HCT116 (cell line): ENCODE data around the gene LRRC31. TPM values are rescaled to one million over a fixed set of nuclear protein-coding genes. Genes with fewer than 3 reads are reported as not detected.

Experiments
- ATAC-seq: fragments of 200-7000 bp; cut with Tn5 transposase; 2 replicates; pipeline ENCODE4 v1.9.1; 2020; ENCODE audit warnings: mild to moderate bottlenecking, moderate library complexity
- BruUV-seq: library from RNA; stranded (reverse); fragments of 400-500 nt; replicated peaks from 2 replicates; lab custom pipeline; 2021; lab: Mats Ljungman, UMichigan
- CTCF ChIA-PET: fragments of 300-600 bp; sonication (Branson Sonifier 250); formaldehyde crosslinking; loops from one replicate; lab custom pipeline; 2021; ENCODE audit warnings: antibody characterized with exemption; lab: Charles Lee
- POLR2A ChIA-PET: fragments of 300-600, 350-600 bp; sonication (Branson Sonifier 250); formaldehyde crosslinking; loops from one replicate; lab custom pipeline; 2021; ENCODE audit warnings: antibody characterized with exemption; lab: Charles Lee
- RAD21 ChIA-PET, 2 experiments: fragments of 300-600 bp; sonication (Branson Sonifier 250); formaldehyde crosslinking; loops; one replicate each; lab custom pipeline; 2023; ENCODE audit warnings: low total read pairs in 2 of 2; ENCODE audit not compliant: uncharacterized antibody in 2 of 2, unreplicated experiment in 2 of 2, low non-redundant PET in 1 of 2; lab: Charles Lee
- DNase-seq: peaks from one replicate; pipeline ENCODE4 v3.0.0-alpha.2; 2010; ENCODE audit warnings: low read depth, low spot score
- H2AFZ ChIP-seq: fragments of 200-600 bp; shearing (Covaris generic), sonication (generic); 2 replicates; pipeline ENCODE4 v1.6.1; 2017; ENCODE audit warnings: low read depth, mixed run types, mixed read lengths, antibody characterized with exemption, low read length; ENCODE audit not compliant: poor library complexity, severe bottlenecking
- H3K27ac ChIP-seq: 2 replicates; pipeline ENCODE4 v1.5.1; 2012; ENCODE audit warnings: low read depth, low read length
- H3K27me3 ChIP-seq: fragments of 200-600 bp; sonication (generic); 2 replicates; pipeline ENCODE4 v1.6.1; 2016; ENCODE audit warnings: mixed run types, low read length, mixed read lengths; ENCODE audit not compliant: insufficient read depth
- H3K36me3 ChIP-seq, 2 experiments: fragments of 200-500 bp in 1 of 2; fragments of 200-600 bp in 1 of 2; sonication (Bioruptor generic) in 1 of 2; sonication (generic) in 1 of 2; 2 replicates each; pipeline versions ENCODE4 v1.5.1 to v1.6.1; 2014 to 2016; ENCODE audit warnings: low read length in 2 of 2, inconsistent platforms in 1 of 2, mixed read lengths in 1 of 2, mixed run types in 1 of 2; ENCODE audit not compliant: insufficient read depth in 2 of 2, control insufficient read depth in 1 of 2
- H3K4me1 ChIP-seq, 2 experiments: fragments of 200-600 bp in 1 of 2; sonication (generic) in 1 of 2; 2 replicates each; pipeline versions ENCODE4 v1.5.1 to v1.6.1; 2012 to 2017; ENCODE audit warnings: low read length in 2 of 2, inconsistent platforms in 1 of 2, mild to moderate bottlenecking in 1 of 2, mixed read lengths in 1 of 2, mixed run types in 1 of 2, moderate library complexity in 1 of 2; ENCODE audit not compliant: insufficient read depth in 2 of 2, control insufficient read depth in 1 of 2
- H3K4me2 ChIP-seq: fragments of 200-600 bp; sonication (generic); 2 replicates; pipeline ENCODE4 v1.6.1; 2017; ENCODE audit warnings: mixed run types, low read length, mixed read lengths
- H3K4me3 ChIP-seq, 2 experiments: fragments of 200-600 bp in 1 of 2; sonication (generic) in 1 of 2; replicated peaks in 1 of 2; 2 replicates each; pipeline ENCODE4 v1.5.1; 2011 to 2016; ENCODE audit warnings: low read length in 2 of 2, control low read depth in 1 of 2, low read depth in 1 of 2, mild to moderate bottlenecking in 1 of 2, mixed read lengths in 1 of 2, mixed run types in 1 of 2
- H3K79me2 ChIP-seq: fragments of 200-600 bp; sonication (generic); 2 replicates; pipeline ENCODE4 v1.6.1; 2017; ENCODE audit warnings: mild to moderate bottlenecking, mixed run types, low read length, moderate library complexity, mixed read lengths; ENCODE audit not compliant: insufficient read depth
- H3K9ac ChIP-seq: fragments of 200-600 bp; sonication (generic); 2 replicates; pipeline ENCODE4 v1.6.1; 2016; ENCODE audit warnings: low read length, mixed read lengths
- H3K9me2 ChIP-seq: fragments of 200-600 bp; sonication (generic), shearing (Covaris generic); 2 replicates; pipeline ENCODE4 v1.6.1; 2017; ENCODE audit warnings: mixed run types, mild to moderate bottlenecking, moderate library complexity; ENCODE audit not compliant: insufficient read depth
- H3K9me3 ChIP-seq, 2 experiments: fragments of 200-500 bp in 1 of 2; fragments of 200-600 bp in 1 of 2; sonication (Bioruptor generic) in 1 of 2; sonication (generic) in 1 of 2; 2 replicates each; pipeline ENCODE4 v1.6.1; 2014 to 2017; ENCODE audit warnings: low read length in 2 of 2, mixed read lengths in 2 of 2, inconsistent platforms in 1 of 2, low read depth in 1 of 2, mild to moderate bottlenecking in 1 of 2, mixed run types in 1 of 2, moderate library complexity in 1 of 2; ENCODE audit not compliant: control insufficient read depth in 1 of 2, insufficient read depth in 1 of 2
- H4K20me1 ChIP-seq: fragments of 200-600 bp; sonication (generic), shearing (Covaris generic); 2 replicates; pipeline ENCODE4 v1.6.1; 2017; ENCODE audit warnings: mixed run types, mild to moderate bottlenecking, moderate library complexity; ENCODE audit not compliant: insufficient read depth
- CEBPB ChIP-seq: IDR thresholded peaks from 2 replicates; pipeline ENCODE4 v1.6.1; 2012; ENCODE audit warnings: low read depth
- EGR1 ChIP-seq: IDR thresholded peaks from 2 replicates; pipeline ENCODE4 v1.6.1; 2012; ENCODE audit warnings: low read depth
- ELF1 ChIP-seq: IDR thresholded peaks from 2 replicates; pipeline ENCODE4 v1.6.1; 2012; ENCODE audit warnings: low read depth, borderline replicate concordance
- EZH2 ChIP-seq: fragments of 200-600 bp; sonication (generic); IDR thresholded peaks from 2 replicates; pipeline ENCODE4 v1.6.1; 2017; ENCODE audit warnings: antibody characterized with exemption, mixed run types
- EZH2phosphoT487 ChIP-seq: fragments of 200-600 bp; IDR thresholded peaks from 2 replicates; pipeline ENCODE4 v1.6.1; 2018; ENCODE audit warnings: antibody characterized with exemption, borderline replicate concordance
- FOSL1 ChIP-seq: IDR thresholded peaks from 2 replicates; pipeline ENCODE4 v1.6.1; 2012; ENCODE audit warnings: low read depth
- POLR2A ChIP-seq: IDR thresholded peaks from 2 replicates; pipeline ENCODE4 v1.7.0; 2011; ENCODE audit warnings: borderline replicate concordance; ENCODE audit not compliant: insufficient read depth, insufficient read length; ENCODE audit errors: extremely low read depth
- POLR2AphosphoS5 ChIP-seq: IDR thresholded peaks from 2 replicates; pipeline ENCODE4 v1.6.1; 2011; ENCODE audit warnings: mild to moderate bottlenecking, low read depth, low read length, moderate library complexity
- SIN3A ChIP-seq: IDR thresholded peaks from 2 replicates; pipeline ENCODE4 v1.6.1; 2012; ENCODE audit warnings: low read depth
- SP1 ChIP-seq: IDR thresholded peaks from 2 replicates; pipeline ENCODE4 v1.6.1; 2012; ENCODE audit warnings: low read depth
- SRF ChIP-seq: IDR thresholded peaks from 2 replicates; pipeline ENCODE4 v1.6.1; 2012; ENCODE audit warnings: low read depth
- ZFX ChIP-seq: fragments of 450-650 bp; IDR thresholded peaks from 2 replicates; pipeline ENCODE4 v1.6.1; 2017
- ZNF274 ChIP-seq: fragments of 200-500 bp; sonication (Bioruptor generic); IDR thresholded peaks from 2 replicates; pipeline ENCODE4 v1.6.1; 2014; ENCODE audit warnings: mild to moderate bottlenecking, low read depth, low read length, inconsistent platforms
- intact Hi-C: fragments of 100-400 bp; cut with micrococcal nuclease; formaldehyde crosslinking; loops from 2 replicates; pipeline ENCODE4 v1.10.0; 2022
- total RNA-seq: library from RNA; stranded (reverse); gene quantifications from one replicate; pipeline ENCODE4 v1.2.1, GENCODE V29; 2021; ENCODE audit not compliant: unreplicated experiment
- TF ChIP-seq, protein P1 (sequence below): IDR thresholded peaks from 2 replicates; pipeline ENCODE4 v1.6.1; 2012
- TF ChIP-seq, protein P2 (sequence below): IDR thresholded peaks from 2 replicates; pipeline ENCODE4 v1.6.1; 2011; ENCODE audit warnings: mild to moderate bottlenecking, low read length, moderate library complexity; ENCODE audit not compliant: insufficient replicate concordance; ENCODE audit errors: extremely low read depth
- TF ChIP-seq, protein P3 (sequence below): IDR thresholded peaks from 2 replicates; pipeline ENCODE4 v1.6.1; 2012

The LRRC31 gene
- total RNA-seq, 1 experiment from 2014 or later: not detected

DNA sequence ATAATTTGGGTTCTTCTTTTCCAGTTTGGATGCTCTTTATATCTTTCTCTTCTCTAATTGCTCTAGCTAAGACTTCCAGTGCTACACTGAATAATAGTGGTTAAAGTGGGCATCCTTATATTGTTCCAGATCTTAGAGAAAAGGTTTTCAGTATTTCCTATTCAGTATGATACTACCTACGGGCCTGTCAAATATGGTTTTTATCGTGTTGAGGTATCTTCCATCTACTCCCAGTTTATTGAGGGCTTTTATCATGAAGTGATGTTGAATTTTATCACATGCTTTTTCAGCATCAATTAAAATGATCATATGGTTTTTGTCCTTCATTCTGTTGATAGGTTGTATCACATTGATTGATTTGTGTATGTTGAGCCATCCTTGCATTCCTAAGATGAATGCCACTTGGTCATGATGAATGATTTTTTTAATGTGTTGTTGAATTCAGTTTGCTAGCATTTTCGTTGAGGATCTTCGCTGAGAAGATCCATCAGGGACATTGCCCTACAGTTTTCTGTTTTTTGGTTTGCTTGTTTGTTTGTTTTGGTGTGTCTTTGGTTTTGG is 54.1 kb downstream of the LRRC31 start:
- ChIA-PET RAD21 (no interaction called here), POLR2A (no interaction called here), CTCF (no interaction called here)
- TF ChIP-seq EZH2 (no peak), POLR2A (no peak), POLR2AphosphoS5 (no peak), ZFX (no peak), EGR1 (no peak), ELF1 (no peak), SIN3A (no peak), EZH2phosphoT487 (no peak), ZNF274 (no peak), FOSL1 (no peak), CEBPB (no peak), SP1 (no peak), SRF (no peak)
- TF ChIP-seq, protein P1, sequence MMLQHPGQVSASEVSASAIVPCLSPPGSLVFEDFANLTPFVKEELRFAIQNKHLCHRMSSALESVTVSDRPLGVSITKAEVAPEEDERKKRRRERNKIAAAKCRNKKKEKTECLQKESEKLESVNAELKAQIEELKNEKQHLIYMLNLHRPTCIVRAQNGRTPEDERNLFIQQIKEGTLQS: no peak
- TF ChIP-seq, protein P2, sequence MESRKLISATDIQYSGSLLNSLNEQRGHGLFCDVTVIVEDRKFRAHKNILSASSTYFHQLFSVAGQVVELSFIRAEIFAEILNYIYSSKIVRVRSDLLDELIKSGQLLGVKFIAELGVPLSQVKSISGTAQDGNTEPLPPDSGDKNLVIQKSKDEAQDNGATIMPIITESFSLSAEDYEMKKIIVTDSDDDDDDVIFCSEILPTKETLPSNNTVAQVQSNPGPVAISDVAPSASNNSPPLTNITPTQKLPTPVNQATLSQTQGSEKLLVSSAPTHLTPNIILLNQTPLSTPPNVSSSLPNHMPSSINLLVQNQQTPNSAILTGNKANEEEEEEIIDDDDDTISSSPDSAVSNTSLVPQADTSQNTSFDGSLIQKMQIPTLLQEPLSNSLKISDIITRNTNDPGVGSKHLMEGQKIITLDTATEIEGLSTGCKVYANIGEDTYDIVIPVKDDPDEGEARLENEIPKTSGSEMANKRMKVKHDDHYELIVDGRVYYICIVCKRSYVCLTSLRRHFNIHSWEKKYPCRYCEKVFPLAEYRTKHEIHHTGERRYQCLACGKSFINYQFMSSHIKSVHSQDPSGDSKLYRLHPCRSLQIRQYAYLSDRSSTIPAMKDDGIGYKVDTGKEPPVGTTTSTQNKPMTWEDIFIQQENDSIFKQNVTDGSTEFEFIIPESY: no peak
- TF ChIP-seq, protein P3, sequence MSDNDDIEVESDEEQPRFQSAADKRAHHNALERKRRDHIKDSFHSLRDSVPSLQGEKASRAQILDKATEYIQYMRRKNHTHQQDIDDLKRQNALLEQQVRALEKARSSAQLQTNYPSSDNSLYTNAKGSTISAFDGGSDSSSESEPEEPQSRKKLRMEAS: no peak
- BruUV-seq: no TSS peak
- DNase-seq: no peak
- no peaks in the 10 kb centered on the region for H3K4me1 ChIP-seq
- H3K9me2 ChIP-seq: no peaks in the 10 kb centered on the region
- H2AFZ ChIP-seq: no peak overlapping the region
- H3K27ac ChIP-seq: no peak overlapping the region
- no peak for ATAC-seq
- H3K9me3 ChIP-seq: no peaks in the 10 kb centered on the region
- intact Hi-C loops: no loop called here
- no peak overlapping the region for H3K9ac ChIP-seq
- H3K4me2 ChIP-seq: no peak overlapping the region
- no peak overlapping the region for H3K4me3 ChIP-seq
- H3K79me2 ChIP-seq: no peaks in the 10 kb centered on the region
- no peaks in the 10 kb centered on the region for H3K27me3 ChIP-seq
- no peaks in the 10 kb centered on the region for H3K36me3 ChIP-seq
- H4K20me1 ChIP-seq: no peaks in the 10 kb centered on the region
